Endothelial cell of umbilical vein (primary cell): Measurements from ENCODE around the gene PCDH19. TPM values are rescaled to one million over a fixed set of nuclear protein-coding genes. Genes with fewer than 3 reads are reported as not detected.

Experiments used
- BruUV-seq: library from RNA; stranded (reverse); fragments of 400-500 nt; replicated peaks from 2 replicates; lab custom pipeline; 2021; lab: Mats Ljungman, UMichigan
- CTCF ChIA-PET: fragments of 300-600, 350-600 bp; sonication (Branson Sonifier 250); formaldehyde crosslinking; loops from one replicate; lab custom pipeline; 2021; ENCODE audit warnings: antibody characterized with exemption, inconsistent platforms; lab: Charles Lee
- POLR2A ChIA-PET: fragments of 300-600, 350-600 bp; sonication (Branson Sonifier 250); formaldehyde crosslinking; loops from one replicate; lab custom pipeline; 2021; ENCODE audit warnings: antibody characterized with exemption, inconsistent platforms; lab: Charles Lee
- DNase-seq: peaks from one replicate; pipeline ENCODE4 v3.0.0-alpha.2; 2011; ENCODE audit warnings: low read depth, low spot score
- FAIRE-seq: peaks from 2 replicates; lab custom pipeline; 2011; peaks lifted over from hg19 to GRCh38; lab: Jason Lieb, UNC
- H2AFZ ChIP-seq: 2 replicates; pipeline ENCODE4 v1.6.0; 2012; ENCODE audit warnings: low read depth, low read length, control low read depth, inconsistent platforms
- H3K27ac ChIP-seq: 2 replicates; pipeline ENCODE4 v1.5.1; 2011; ENCODE audit warnings: low read depth, mild to moderate bottlenecking, control low read depth, low read length, moderate library complexity; ENCODE audit not compliant: insufficient read depth
- H3K27me3 ChIP-seq, 2 experiments: 2 replicates each; pipeline versions ENCODE4 v1.6.0 to v1.6.1; 2011; ENCODE audit warnings: low read length in 2 of 2, mixed read lengths in 1 of 2; ENCODE audit not compliant: control insufficient read depth in 2 of 2, insufficient read depth in 2 of 2
- H3K36me3 ChIP-seq, 2 experiments: 2 replicates in 1 of 2; 3 replicates in 1 of 2; pipeline ENCODE4 v1.5.1; 2011; ENCODE audit warnings: low read length in 2 of 2, mild to moderate bottlenecking in 1 of 2, moderate library complexity in 1 of 2; ENCODE audit not compliant: control insufficient read depth in 2 of 2, insufficient read depth in 2 of 2; ENCODE audit errors: extremely low read depth in 1 of 2
- H3K4me1 ChIP-seq: 3 replicates; pipeline ENCODE4 v1.5.1; 2011; ENCODE audit warnings: mild to moderate bottlenecking, low read length; ENCODE audit not compliant: control insufficient read depth, insufficient read depth; ENCODE audit errors: extremely low read depth
- H3K4me2 ChIP-seq: 2 replicates; pipeline ENCODE4 v1.6.1; 2011; ENCODE audit warnings: low read length, control low read depth, mixed read lengths; ENCODE audit not compliant: insufficient read depth
- H3K4me3 ChIP-seq, 3 experiments: fragments of 200-600 bp in 1 of 3; sonication (generic), shearing (Covaris generic) in 1 of 3; replicated peaks in 1 of 3; 2 replicates each; pipeline ENCODE4 v1.5.1; 2011 to 2016; ENCODE audit warnings: control low read depth in 3 of 3, low read length in 3 of 3, mild to moderate bottlenecking in 2 of 3, inconsistent platforms in 1 of 3, low read depth in 1 of 3, moderate library complexity in 1 of 3; ENCODE audit not compliant: insufficient read depth in 1 of 3
- H3K79me2 ChIP-seq: 2 replicates; pipeline ENCODE4 v1.6.0; 2012; ENCODE audit warnings: low read length, inconsistent platforms; ENCODE audit not compliant: control insufficient read depth, insufficient read depth
- H3K9ac ChIP-seq: replicated peaks from 2 replicates; pipeline ENCODE3; 2011; ENCODE audit warnings: low read length, control low read depth; ENCODE audit not compliant: insufficient read depth; ENCODE audit errors: extremely low read depth
- H3K9me1 ChIP-seq: replicated peaks from 3 replicates; pipeline ENCODE4 v1.6.0; 2011; ENCODE audit warnings: mild to moderate bottlenecking, low read length; ENCODE audit not compliant: control insufficient read depth, insufficient read depth; ENCODE audit errors: extremely low read depth
- H3K9me3 ChIP-seq: replicated peaks from 2 replicates; pipeline ENCODE4 v1.5.1; 2012; ENCODE audit warnings: low read length, inconsistent platforms; ENCODE audit not compliant: control insufficient read depth, insufficient read depth
- H4K20me1 ChIP-seq: replicated peaks from 2 replicates; pipeline ENCODE3; 2011; ENCODE audit warnings: mild to moderate bottlenecking, low read length; ENCODE audit not compliant: control insufficient read depth, insufficient read depth; ENCODE audit errors: extremely low read depth
- CTCF ChIP-seq, 2 donors: IDR thresholded peaks; 1 replicate in 1 of 2; 2 replicates in 1 of 2; pipeline ENCODE4 v1.5.1; 2011; ENCODE audit warnings: low read length in 2 of 2, mild to moderate bottlenecking in 2 of 2, moderate library complexity in 2 of 2, control low read depth in 1 of 2, inconsistent platforms in 1 of 2, low read depth in 1 of 2; ENCODE audit not compliant: insufficient read depth in 1 of 2; ENCODE audit errors: extremely low read depth in 1 of 2
- EZH2 ChIP-seq: IDR thresholded peaks from 2 replicates; pipeline ENCODE4 v1.6.1; 2012; ENCODE audit warnings: borderline replicate concordance, low read depth, mild to moderate bottlenecking, moderate library complexity, low read length, inconsistent platforms; ENCODE audit not compliant: severe bottlenecking
- FOS ChIP-seq: IDR thresholded peaks from 2 replicates; pipeline ENCODE4 v1.6.1; 2011; ENCODE audit warnings: mild to moderate bottlenecking, low read length, moderate library complexity, borderline replicate concordance; ENCODE audit not compliant: insufficient read depth
- GATA2 ChIP-seq: IDR thresholded peaks from 2 replicates; pipeline ENCODE4 v1.7.0; 2011; ENCODE audit warnings: low read depth, mild to moderate bottlenecking, moderate library complexity, mixed read lengths, low read length; ENCODE audit not compliant: insufficient read length, insufficient read depth
- JUN ChIP-seq: IDR thresholded peaks from 2 replicates; pipeline ENCODE4 v1.6.1; 2011; ENCODE audit warnings: borderline replicate concordance, low read depth; ENCODE audit not compliant: insufficient read length, insufficient read depth
- MYC ChIP-seq: IDR thresholded peaks from one replicate; pipeline ENCODE4 v1.6.1; 2011; ENCODE audit warnings: mild to moderate bottlenecking, low read depth, low read length
- POLR2A ChIP-seq: IDR thresholded peaks from 2 replicates; pipeline ENCODE4 v1.6.1; 2012; ENCODE audit warnings: low read depth, mild to moderate bottlenecking, control low read depth, low read length
- POLR2AphosphoS5 ChIP-seq: IDR thresholded peaks from 2 replicates; pipeline ENCODE4 v1.6.1; 2012; ENCODE audit warnings: low read depth, mild to moderate bottlenecking, control low read depth, low read length, moderate library complexity; ENCODE audit not compliant: insufficient read depth
- dilution Hi-C: fragments of 300-500 bp; cut with MboI; formaldehyde crosslinking; loops from one replicate; pipeline ENCODE4 v1.15.0; 2019; ENCODE audit warnings: low sequenced_read_pairs; ENCODE audit not compliant: extremely low pct_ligation_motif_present
- intact Hi-C: fragments of 100-400 bp; cut with micrococcal nuclease; formaldehyde crosslinking; loops from one replicate; pipeline ENCODE4 v1.10.0; 2022
- polyA plus RNA-seq, 4 experiments: library from polyadenylated mRNA; depleted of rRNA in 3 of 4; stranded (reverse) in 3 of 4; unstranded in 1 of 4; fragments of >200 nt; gene quantifications; 2 replicates each; pipeline versions ENCODE4 v1.2.1 to v1.2.3, GENCODE V29; 2011 to 2012; ENCODE audit warnings: missing spikeins in 1 of 4
- total RNA-seq: library from RNA; stranded (reverse); gene quantifications from 2 replicates; pipeline ENCODE4 v1.2.3, GENCODE V29; 2021
- TF ChIP-seq, protein P1 (sequence below): IDR thresholded peaks from 2 replicates; pipeline ENCODE4 v1.6.1; 2011; ENCODE audit not compliant: insufficient read depth, insufficient read length

PCDH19 gene
- total and polyA plus RNA-seq, 2 donors (not counting 3 experiments of a cell fraction or from before 2014, with no cell fraction given) = 1.2 to 4.3 TPM

GRCh38 chrX:100410901-100411801 is 1.1 kb upstream of the PCDH19 start:
- BruUV-seq = no TSS peak
- ChIA-PET POLR2A (no interaction called here), CTCF (interaction anchor here (0.8 kb wide), 1 partner anchor 43 kb away, joined by 4 read pairs; no protein-coding TSS in a partner anchor)
- Histone ChIP-seq H3K27ac (no peak overlapping the region), H3K79me2 (no peaks in the 10 kb centered on the region), H3K9me1 (no peaks in the 10 kb centered on the region), H2AFZ (peak overlapping the region; percentile 39), H3K4me2 (no peak overlapping the region), H4K20me1 (no peaks in the 10 kb centered on the region), H3K27me3 (peaks cover 36 to 54% of the 10 kb centered on the region in 2 experiments), H3K9me3 (no peaks in the 10 kb centered on the region), H3K4me3 (peak overlapping the region; percentile 6 to 27 (median 24)), H3K36me3 (no peaks in the 10 kb centered on the region), H3K4me1 (peaks cover 4% of the 10 kb centered on the region), H3K9ac (no peak overlapping the region)
- dilution Hi-C loops = no loop called here
- peak; percentile 7 for DNase-seq
- FAIRE-seq = no peak
- intact Hi-C loops = loop anchor here (5.0 kb wide), 1 partner anchor 44 kb away; no protein-coding TSS in a partner anchor
- TF ChIP-seq GATA2 (no peak), CTCF (IDR thresholded peaks at IDR 0.05; ENCODE audit: extremely low read depth in 1 of 2, insufficient read depth in 1 of 2, low read depth in 1 of 2, low read length in 2 of 2) (no peak), POLR2AphosphoS5 (no peak), POLR2A (no peak), EZH2 (no peak), FOS (no peak), JUN (no peak), MYC (no peak)
- TF ChIP-seq, protein P1, sequence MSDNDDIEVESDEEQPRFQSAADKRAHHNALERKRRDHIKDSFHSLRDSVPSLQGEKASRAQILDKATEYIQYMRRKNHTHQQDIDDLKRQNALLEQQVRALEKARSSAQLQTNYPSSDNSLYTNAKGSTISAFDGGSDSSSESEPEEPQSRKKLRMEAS = no peak
